K562 (cell line): Measurements from ENCODE around the gene RGL4. TPM values are rescaled to one million over a fixed set of nuclear protein-coding genes. Genes with fewer than 3 reads are reported as not detected.
"Not testable (repeated sequence)": the region's sequence is repeated elsewhere in the genome, so short reads cannot be mapped to it uniquely, and the experiment has no call there.

Experiments
- ATAC-seq: fragments of 200-7000 bp; cut with Tn5 transposase; 3 replicates; pipeline ENCODE4 v1.9.1; 2020; ENCODE audit warnings: moderate library complexity
- BruUV-seq: library from RNA; stranded (reverse); fragments of 400-500 nt; replicated peaks from 2 replicates; lab custom pipeline; 2021; lab: Mats Ljungman, UMichigan
- CTCF ChIA-PET: fragments of 300-600 bp; formaldehyde crosslinking; extraction: SDS; loops from one replicate; lab custom pipeline; 2021; ENCODE audit warnings: low intra/inter-chr PET ratio; lab: Yijun Ruan, JAX
- POLR2A ChIA-PET: fragments of 300-600, 350-650 bp; sonication (Branson Sonifier 250); formaldehyde crosslinking; extraction: SDS; loops from one replicate; lab custom pipeline; 2021; ENCODE audit warnings: antibody characterized with exemption, inconsistent platforms; lab: Yijun Ruan, JAX
- DNase-seq, 4 experiments: peaks; one replicate each; pipeline versions ENCODE4 v3.0.0 to v3.0.0-alpha.2; 2011 to 2018; ENCODE audit warnings: low spot score in 3 of 4, mixed read lengths in 3 of 4; ENCODE audit errors: extremely low read depth in 1 of 4
- FAIRE-seq: peaks from 2 replicates; lab custom pipeline; 2011; peaks lifted over from hg19 to GRCh38; lab: Jason Lieb, UNC
- H2AFZ ChIP-seq: 2 replicates; pipeline ENCODE4 v1.6.0; 2011; ENCODE audit warnings: low read depth, low read length, control low read depth, inconsistent platforms
- H3K27ac ChIP-seq: fragments of 200-600 bp; 3 replicates; pipeline ENCODE4 v1.8.0; 2011; ENCODE audit warnings: low read depth, mild to moderate bottlenecking, control low read depth, inconsistent platforms, low read length, moderate library complexity, mixed read lengths; ENCODE audit errors: extremely low read depth
- H3K27me3 ChIP-seq, 2 experiments: fragments of 300-600 bp in 1 of 2; 2 replicates in 1 of 2; 3 replicates in 1 of 2; pipeline versions ENCODE4 v1.6.0 to v1.8.0; 2011; ENCODE audit warnings: inconsistent platforms in 2 of 2, low read length in 2 of 2, mild to moderate bottlenecking in 1 of 2, mixed read lengths in 1 of 2, moderate library complexity in 1 of 2; ENCODE audit not compliant: control insufficient read depth in 2 of 2, insufficient read depth in 2 of 2
- H3K36me3 ChIP-seq: fragments of 300-600 bp; 3 replicates; pipeline ENCODE4 v1.8.0; 2011; ENCODE audit warnings: mild to moderate bottlenecking, low read length, inconsistent platforms; ENCODE audit not compliant: control insufficient read depth, insufficient read depth
- H3K4me1 ChIP-seq, 2 experiments: fragments of 200-600 bp in 1 of 2; replicated peaks in 1 of 2; 2 replicates in 1 of 2; 3 replicates in 1 of 2; pipeline versions ENCODE4 v1.5.1 to v1.8.0; 2011; ENCODE audit warnings: inconsistent platforms in 2 of 2, low read length in 2 of 2, mild to moderate bottlenecking in 1 of 2, mixed read lengths in 1 of 2, moderate library complexity in 1 of 2; ENCODE audit not compliant: control insufficient read depth in 2 of 2, insufficient read depth in 2 of 2
- H3K4me2 ChIP-seq: 2 replicates; pipeline ENCODE4 v1.6.1; 2011; ENCODE audit warnings: low read length, control low read depth, inconsistent platforms, mixed read lengths; ENCODE audit not compliant: insufficient read depth
- H3K4me3 ChIP-seq: fragments of 200-600 bp; sonication (generic), shearing (Covaris generic); 2 replicates; pipeline ENCODE4 v1.5.1; 2016; ENCODE audit warnings: control low read depth, inconsistent platforms
- H3K79me2 ChIP-seq: fragments of 200-600 bp; 3 replicates; pipeline ENCODE4 v1.8.0; 2011; ENCODE audit warnings: low read length, inconsistent platforms; ENCODE audit not compliant: control insufficient read depth, insufficient read depth
- H3K9ac ChIP-seq, 2 experiments: 2 replicates each; pipeline versions ENCODE4 v1.6.0 to v1.6.1; 2011; ENCODE audit warnings: low read depth in 2 of 2, low read length in 2 of 2, control low read depth in 1 of 2, inconsistent platforms in 1 of 2, mild to moderate bottlenecking in 1 of 2, mixed read lengths in 1 of 2; ENCODE audit not compliant: insufficient read depth in 1 of 2
- H3K9me1 ChIP-seq: one replicate; pipeline ENCODE4 v1.6.0; 2011; ENCODE audit warnings: inconsistent platforms, mild to moderate bottlenecking, low read length, moderate library complexity; ENCODE audit not compliant: control insufficient read depth, insufficient read depth
- H3K9me3 ChIP-seq: replicated peaks from 2 replicates; pipeline ENCODE4 v1.5.1; 2011; ENCODE audit warnings: low read depth, low read length, inconsistent platforms; ENCODE audit not compliant: control insufficient read depth, insufficient read depth
- H4K20me1 ChIP-seq: replicated peaks from 2 replicates; pipeline ENCODE4 v1.6.1; 2011; ENCODE audit warnings: low read length, inconsistent platforms, mixed read lengths; ENCODE audit not compliant: control insufficient read depth, insufficient read depth
- CBX1 ChIP-seq: sonication (generic); IDR thresholded peaks from 2 replicates; pipeline ENCODE4 v1.6.1; 2016; ENCODE audit warnings: antibody characterized with exemption, low read depth, mild to moderate bottlenecking
- GMEB1 ChIP-seq: fragments of 250-450 bp; sonication (Bioruptor Pico); IDR thresholded peaks from 2 replicates; pipeline ENCODE4 v1.4.0; 2020; ENCODE audit warnings: mild to moderate bottlenecking
- NBN ChIP-seq: fragments of 450-650 bp; IDR thresholded peaks from 2 replicates; pipeline ENCODE4 v1.6.1; 2016; ENCODE audit warnings: low read depth, mild to moderate bottlenecking
- RBM17 ChIP-seq: fragments of 200-400 bp; formaldehyde crosslinking; IDR thresholded peaks from 2 replicates; pipeline ENCODE4 v1.6.1; 2017; ENCODE audit warnings: low read depth, mild to moderate bottlenecking, low read length, borderline replicate concordance
- ZNF408 ChIP-seq: fragments of 250-450 bp; sonication (Bioruptor Pico); IDR thresholded peaks from 2 replicates; pipeline ENCODE4 v1.4.0; 2020; ENCODE audit warnings: low read depth, mild to moderate bottlenecking, moderate library complexity
- WGBS: fragments of 100-300 bp; shearing (Covaris generic); methylation state at CpG from one replicate; pipeline ENCODE4 v1.1.6; 2016; ENCODE audit warnings: low coverage, mixed read lengths; ENCODE audit not compliant: insufficient coverage; ENCODE audit errors: missing lambda C conversion rate; 5-methylcytosine and 5-hydroxymethylcytosine counted together
- in situ Hi-C: fragments of 300-500 bp; cut with MboI; formaldehyde crosslinking; loops from 4 replicates; pipeline ENCODE4 v1.15.0; 2018; ENCODE audit warnings: inconsistent platforms, mixed read lengths
- intact Hi-C: fragments of 100-400 bp; cut with micrococcal nuclease; formaldehyde crosslinking; loops from 2 replicates; pipeline ENCODE4 v1.14.2; 2022
- polyA plus RNA-seq, 8 experiments: library from polyadenylated mRNA; depleted of rRNA in 4 of 8; stranded (reverse) in 5 of 8; unstranded in 3 of 8; fragments of >200 nt; fragmentation: Nextera tagmentation in 2 of 8; fragmentation: Illumina TruSeq in 1 of 8; extraction: Ambion mirVana in 2 of 8; extraction: Trizol in 1 of 8; gene quantifications; 2 replicates each; pipeline versions ENCODE4 v1.2.1 to v1.2.3, GENCODE V29; 2011 to 2014; ENCODE audit warnings: inconsistent platforms in 1 of 8, missing spikeins in 1 of 8
- total RNA-seq, 7 experiments: library from RNA; depleted of rRNA in 6 of 7; stranded (reverse); fragments of >200 nt in 6 of 7; fragmentation: Illumina TruSeq in 2 of 7; extraction: Trizol in 2 of 7; gene quantifications; 2 replicates each; pipeline versions ENCODE4 v1.2.1 to v1.2.3, GENCODE V29; 2011 to 2021; ENCODE audit warnings: low replicate concordance in 1 of 7
- TF ChIP-seq, protein P1 (sequence below): fragments of 250-450 bp; sonication (Bioruptor Pico); IDR thresholded peaks from 2 replicates; pipeline ENCODE4 v1.5.0; 2021; ENCODE audit warnings: mild to moderate bottlenecking, borderline replicate concordance

The RGL4 gene
- total and polyA plus RNA-seq, 9 of the 15 experiments (the other 6 are each of a cell fraction or from before 2014, with no cell fraction given): not detected

- H3K9me3 ChIP-seq: no peaks in the 10 kb centered on the region
- no peaks in the 10 kb centered on the region for H3K9me1 ChIP-seq
- intact Hi-C loops (no loop called here), in situ Hi-C loops (loop anchor here (5.0 kb wide), 1 partner anchor 927 kb away; the partner anchor contains the start of gene GGT1)
- ChIA-PET POLR2A (interaction anchor here (0.5 kb wide), 1 partner anchor 349 kb away, joined by 3 read pairs; no protein-coding TSS in a partner anchor), CTCF (no interaction called here)
- TF ChIP-seq RBM17: no peak
- no peak for TF ChIP-seq CBX1
- no peak for TF ChIP-seq GMEB1 (CRISPR knock-in tag)
- TF ChIP-seq, protein P1, sequence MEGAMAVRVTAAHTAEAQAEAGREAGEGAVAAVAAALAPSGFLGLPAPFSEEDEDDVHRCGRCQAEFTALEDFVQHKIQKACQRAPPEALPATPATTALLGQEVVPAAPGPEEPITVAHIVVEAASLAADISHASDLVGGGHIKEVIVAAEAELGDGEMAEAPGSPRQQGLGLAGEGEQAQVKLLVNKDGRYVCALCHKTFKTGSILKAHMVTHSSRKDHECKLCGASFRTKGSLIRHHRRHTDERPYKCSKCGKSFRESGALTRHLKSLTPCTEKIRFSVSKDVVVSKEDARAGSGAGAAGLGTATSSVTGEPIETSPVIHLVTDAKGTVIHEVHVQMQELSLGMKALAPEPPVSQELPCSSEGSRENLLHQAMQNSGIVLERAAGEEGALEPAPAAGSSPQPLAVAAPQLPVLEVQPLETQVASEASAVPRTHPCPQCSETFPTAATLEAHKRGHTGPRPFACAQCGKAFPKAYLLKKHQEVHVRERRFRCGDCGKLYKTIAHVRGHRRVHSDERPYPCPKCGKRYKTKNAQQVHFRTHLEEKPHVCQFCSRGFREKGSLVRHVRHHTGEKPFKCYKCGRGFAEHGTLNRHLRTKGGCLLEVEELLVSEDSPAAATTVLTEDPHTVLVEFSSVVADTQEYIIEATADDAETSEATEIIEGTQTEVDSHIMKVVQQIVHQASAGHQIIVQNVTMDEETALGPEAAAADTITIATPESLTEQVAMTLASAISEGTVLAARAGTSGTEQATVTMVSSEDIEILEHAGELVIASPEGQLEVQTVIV: no peak
- TF ChIP-seq NBN: no peak
- no peak for TF ChIP-seq ZNF408 (CRISPR knock-in tag)
- peaks cover 0 to 5% of the 10 kb centered on the region in 2 experiments; a peak in 2 of 5 replicates for H3K4me1 ChIP-seq
- no peaks in the 10 kb centered on the region for H4K20me1 ChIP-seq
- no peaks in the 10 kb centered on the region for H3K27me3 ChIP-seq
- DNase-seq (no peak), FAIRE-seq (no peak), ATAC-seq (no peak)
- no peaks in the 10 kb centered on the region for H3K36me3 ChIP-seq
- 64% methylated on average over 10 of the region's 17 CpGs for WGBS
- no peak overlapping the region for H3K4me2 ChIP-seq
- no peak overlapping the region for H3K27ac ChIP-seq
- H3K79me2 ChIP-seq: no peaks in the 10 kb centered on the region
- H2AFZ ChIP-seq: no peak overlapping the region
- BruUV-seq: no TSS peak
- no peak overlapping the region for H3K4me3 ChIP-seq
- no peak overlapping the region for H3K9ac ChIP-seq
Observed at GRCh38 chr22:23675502-23676415, 15.1 kb upstream of the RGL4 start.

GRCh38 chr22:23676841-23677700 lies 13.7 kb upstream of the RGL4 start:
- H3K79me2 ChIP-seq, H3K9me3 ChIP-seq, H3K9ac ChIP-seq, H3K4me1 ChIP-seq, intact Hi-C loops, ATAC-seq, H3K9me1 ChIP-seq, CTCF ChIA-PET, H3K36me3 ChIP-seq, H4K20me1 ChIP-seq, H3K4me2 ChIP-seq, FAIRE-seq, H3K27me3 ChIP-seq, H2AFZ ChIP-seq, POLR2A ChIA-PET, BruUV-seq, H3K4me3 ChIP-seq, DNase-seq, H3K27ac ChIP-seq: not testable (repeated sequence)
- in situ Hi-C loops: loop anchor here (5.0 kb wide), 1 partner anchor 925 kb away; the partner anchor contains the start of gene GGT1
- 80% methylated on average over 6 of the region's 12 CpGs for WGBS
